GM12878 (cell line): ENCODE results near the gene DCAF15.

Source experiments
- BRCA1 ChIP-seq: IDR thresholded peaks from 2 replicates; pipeline ENCODE4 v1.6.1; 2011; ENCODE audit warnings: low read depth, low read length, improper control_type of control experiment
- CHD1 ChIP-seq: IDR thresholded peaks from 2 replicates; pipeline ENCODE4 v1.6.1; 2012; ENCODE audit warnings: low read depth, low read length, improper control_type of control experiment
- EZH2 ChIP-seq: IDR thresholded peaks from 2 replicates; pipeline ENCODE4 v1.6.1; 2012; ENCODE audit warnings: low read depth, mild to moderate bottlenecking, control low read depth, inconsistent platforms, low read length, borderline replicate concordance; ENCODE audit not compliant: control insufficient read depth
- HDAC2 ChIP-seq: fragments of 200-600 bp; sonication (generic); IDR thresholded peaks from 2 replicates; pipeline ENCODE4 v1.6.1; 2017
- POLR2A ChIP-seq: IDR thresholded peaks from 2 replicates; pipeline ENCODE4 v1.6.1; 2011; ENCODE audit warnings: low read depth, mild to moderate bottlenecking, low read length
- RAD21 ChIP-seq: IDR thresholded peaks from 2 replicates; pipeline ENCODE4 v1.6.1; 2011; ENCODE audit warnings: mild to moderate bottlenecking, low read depth, low read length, moderate library complexity; ENCODE audit not compliant: insufficient read depth
- SMC3 ChIP-seq: IDR thresholded peaks from 2 replicates; pipeline ENCODE4 v1.6.1; 2011; ENCODE audit warnings: low read length, improper control_type of control experiment, borderline replicate concordance
- ZBTB11 ChIP-seq: fragments of 450-650 bp; formaldehyde crosslinking; IDR thresholded peaks from 2 replicates; pipeline ENCODE4 v1.5.0; 2022; ENCODE audit warnings: mild to moderate bottlenecking, missing genetic modification characterization
- TF ChIP-seq, protein P1 (sequence below), 3 experiments: IDR thresholded peaks in 2 of 3; conservative IDR thresholded peaks in 1 of 3; 2 replicates each; pipeline ENCODE4 v1.5.1; 2011; ENCODE audit warnings: low read depth in 3 of 3, low read length in 3 of 3, mild to moderate bottlenecking in 3 of 3, control low read depth in 2 of 3, moderate library complexity in 2 of 3, inconsistent platforms in 1 of 3, mixed read lengths in 1 of 3; ENCODE audit not compliant: control insufficient read depth in 2 of 3, insufficient read depth in 1 of 3; ENCODE audit errors: extremely low read depth in 1 of 3
- TF ChIP-seq, protein P2 (sequence below): fragments of 450-650 bp; IDR thresholded peaks from 2 replicates; pipeline ENCODE4 v1.6.1; 2016; ENCODE audit warnings: mild to moderate bottlenecking, moderate library complexity, borderline replicate concordance

DNA sequence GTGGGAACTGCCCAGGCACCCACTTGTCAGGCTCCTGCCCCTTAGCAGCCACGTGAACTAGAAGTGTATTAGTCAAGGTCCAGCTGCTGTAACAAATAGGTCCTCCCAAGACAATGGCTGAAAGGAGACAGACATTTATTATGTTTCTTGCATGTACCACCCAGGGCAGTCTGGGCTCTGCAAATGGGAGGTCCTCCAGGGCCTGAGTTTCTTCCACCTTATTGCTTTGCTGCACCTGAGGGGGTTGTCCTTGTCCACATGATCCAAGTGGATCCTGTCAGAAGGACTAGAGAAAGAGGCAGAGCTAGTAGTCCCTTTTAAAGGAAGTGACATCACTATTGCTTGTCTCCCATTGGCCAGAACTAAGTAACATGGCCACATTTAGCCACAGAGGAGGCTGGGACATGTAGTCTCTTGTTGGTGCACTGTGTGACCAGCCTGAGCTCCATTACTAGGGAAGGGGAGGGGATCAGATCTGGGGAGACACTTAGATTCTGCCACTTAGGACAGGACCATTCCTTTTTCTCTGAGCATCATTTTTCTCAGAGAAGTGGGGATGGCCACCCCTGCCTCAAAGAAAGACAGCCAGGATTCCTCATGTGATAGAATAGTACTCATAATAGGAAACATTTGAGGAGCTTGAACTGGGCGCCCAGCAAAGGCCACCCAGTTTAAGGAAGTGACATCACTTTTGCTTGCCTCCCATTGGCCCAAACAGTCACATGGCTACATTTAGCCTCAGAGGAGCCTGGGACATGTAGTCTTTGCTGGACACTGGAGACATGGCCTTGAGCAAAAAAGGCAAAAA lies 31.2 kb upstream of the DCAF15 start:
- TF ChIP-seq, protein P1, sequence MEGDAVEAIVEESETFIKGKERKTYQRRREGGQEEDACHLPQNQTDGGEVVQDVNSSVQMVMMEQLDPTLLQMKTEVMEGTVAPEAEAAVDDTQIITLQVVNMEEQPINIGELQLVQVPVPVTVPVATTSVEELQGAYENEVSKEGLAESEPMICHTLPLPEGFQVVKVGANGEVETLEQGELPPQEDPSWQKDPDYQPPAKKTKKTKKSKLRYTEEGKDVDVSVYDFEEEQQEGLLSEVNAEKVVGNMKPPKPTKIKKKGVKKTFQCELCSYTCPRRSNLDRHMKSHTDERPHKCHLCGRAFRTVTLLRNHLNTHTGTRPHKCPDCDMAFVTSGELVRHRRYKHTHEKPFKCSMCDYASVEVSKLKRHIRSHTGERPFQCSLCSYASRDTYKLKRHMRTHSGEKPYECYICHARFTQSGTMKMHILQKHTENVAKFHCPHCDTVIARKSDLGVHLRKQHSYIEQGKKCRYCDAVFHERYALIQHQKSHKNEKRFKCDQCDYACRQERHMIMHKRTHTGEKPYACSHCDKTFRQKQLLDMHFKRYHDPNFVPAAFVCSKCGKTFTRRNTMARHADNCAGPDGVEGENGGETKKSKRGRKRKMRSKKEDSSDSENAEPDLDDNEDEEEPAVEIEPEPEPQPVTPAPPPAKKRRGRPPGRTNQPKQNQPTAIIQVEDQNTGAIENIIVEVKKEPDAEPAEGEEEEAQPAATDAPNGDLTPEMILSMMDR (IDR thresholded peaks at IDR 0.05 in 2 of 3, conservative IDR thresholded peaks at IDR 0.05 in 1 of 3; ENCODE audit: control insufficient read depth in 2 of 3, extremely low read depth in 1 of 3, insufficient read depth in 1 of 3, low read depth in 3 of 3, low read length in 3 of 3): no peak
- no peak for TF ChIP-seq EZH2
- TF ChIP-seq RAD21: no peak
- no peak for TF ChIP-seq ZBTB11 (CRISPR knock-in tag)
- no peak for TF ChIP-seq BRCA1
- TF ChIP-seq SMC3: no peak
- TF ChIP-seq POLR2A: no peak
- no peak for TF ChIP-seq HDAC2
- TF ChIP-seq, protein P2, sequence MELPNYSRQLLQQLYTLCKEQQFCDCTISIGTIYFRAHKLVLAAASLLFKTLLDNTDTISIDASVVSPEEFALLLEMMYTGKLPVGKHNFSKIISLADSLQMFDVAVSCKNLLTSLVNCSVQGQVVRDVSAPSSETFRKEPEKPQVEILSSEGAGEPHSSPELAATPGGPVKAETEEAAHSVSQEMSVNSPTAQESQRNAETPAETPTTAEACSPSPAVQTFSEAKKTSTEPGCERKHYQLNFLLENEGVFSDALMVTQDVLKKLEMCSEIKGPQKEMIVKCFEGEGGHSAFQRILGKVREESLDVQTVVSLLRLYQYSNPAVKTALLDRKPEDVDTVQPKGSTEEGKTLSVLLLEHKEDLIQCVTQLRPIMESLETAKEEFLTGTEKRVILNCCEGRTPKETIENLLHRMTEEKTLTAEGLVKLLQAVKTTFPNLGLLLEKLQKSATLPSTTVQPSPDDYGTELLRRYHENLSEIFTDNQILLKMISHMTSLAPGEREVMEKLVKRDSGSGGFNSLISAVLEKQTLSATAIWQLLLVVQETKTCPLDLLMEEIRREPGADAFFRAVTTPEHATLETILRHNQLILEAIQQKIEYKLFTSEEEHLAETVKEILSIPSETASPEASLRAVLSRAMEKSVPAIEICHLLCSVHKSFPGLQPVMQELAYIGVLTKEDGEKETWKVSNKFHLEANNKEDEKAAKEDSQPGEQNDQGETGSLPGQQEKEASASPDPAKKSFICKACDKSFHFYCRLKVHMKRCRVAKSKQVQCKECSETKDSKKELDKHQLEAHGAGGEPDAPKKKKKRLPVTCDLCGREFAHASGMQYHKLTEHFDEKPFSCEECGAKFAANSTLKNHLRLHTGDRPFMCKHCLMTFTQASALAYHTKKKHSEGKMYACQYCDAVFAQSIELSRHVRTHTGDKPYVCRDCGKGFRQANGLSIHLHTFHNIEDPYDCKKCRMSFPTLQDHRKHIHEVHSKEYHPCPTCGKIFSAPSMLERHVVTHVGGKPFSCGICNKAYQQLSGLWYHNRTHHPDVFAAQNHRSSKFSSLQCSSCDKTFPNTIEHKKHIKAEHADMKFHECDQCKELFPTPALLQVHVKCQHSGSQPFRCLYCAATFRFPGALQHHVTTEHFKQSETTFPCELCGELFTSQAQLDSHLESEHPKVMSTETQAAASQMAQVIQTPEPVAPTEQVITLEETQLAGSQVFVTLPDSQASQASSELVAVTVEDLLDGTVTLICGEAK: peak; percentile 67; the same call in 1 of the 2 replicates
- no peak for TF ChIP-seq CHD1
